Skeletal muscle tissue (tissue), 4 donors: ENCODE data around the gene DNAJC10. TPM values are rescaled to one million over a fixed set of nuclear protein-coding genes. Genes with fewer than 3 reads are reported as not detected.
"Not testable (repeated sequence)": the region's sequence is repeated elsewhere in the genome, so short reads cannot be mapped to it uniquely, and the experiment has no call there.

Experiments
- H3K27ac ChIP-seq: one replicate; pipeline ENCODE4 v1.7.0; 2013; ENCODE audit warnings: mild to moderate bottlenecking, low read depth, low read length, inconsistent platforms
- H3K27me3 ChIP-seq, 3 donors: one replicate each; pipeline ENCODE4 v1.7.0; 2013; ENCODE audit warnings: low read length in 3 of 3; ENCODE audit not compliant: control insufficient read depth in 3 of 3, insufficient read depth in 3 of 3
- H3K36me3 ChIP-seq, 3 donors: one replicate each; pipeline ENCODE4 v1.7.0; 2013; ENCODE audit warnings: low read length in 3 of 3; ENCODE audit not compliant: control insufficient read depth in 3 of 3, insufficient read depth in 3 of 3
- H3K4me1 ChIP-seq, 3 donors: one replicate each; pipeline ENCODE4 v1.7.0; 2013; ENCODE audit warnings: low read length in 3 of 3, mild to moderate bottlenecking in 3 of 3; ENCODE audit not compliant: control insufficient read depth in 3 of 3, insufficient read depth in 3 of 3
- H3K4me3 ChIP-seq, 3 donors: one replicate each; pipeline ENCODE4 v1.7.0; 2013; ENCODE audit warnings: low read length in 3 of 3
- H3K9ac ChIP-seq, 3 donors: one replicate each; pipeline ENCODE4 v1.7.0; 2013; ENCODE audit warnings: low read length in 3 of 3, mild to moderate bottlenecking in 3 of 3, moderate library complexity in 2 of 3, low read depth in 1 of 3
- H3K9me3 ChIP-seq, 3 donors: one replicate each; pipeline ENCODE4 v1.7.0; 2013; ENCODE audit warnings: low read length in 3 of 3; ENCODE audit not compliant: control insufficient read depth in 3 of 3
- total RNA-seq: library from RNA; depleted of rRNA; stranded (reverse); fragments of >200 nt; gene quantifications from one replicate; pipeline ENCODE4 v1.2.3, GENCODE V29; 2014
- donor health status: Osteomylitis.

DNAJC10 gene, protein sequence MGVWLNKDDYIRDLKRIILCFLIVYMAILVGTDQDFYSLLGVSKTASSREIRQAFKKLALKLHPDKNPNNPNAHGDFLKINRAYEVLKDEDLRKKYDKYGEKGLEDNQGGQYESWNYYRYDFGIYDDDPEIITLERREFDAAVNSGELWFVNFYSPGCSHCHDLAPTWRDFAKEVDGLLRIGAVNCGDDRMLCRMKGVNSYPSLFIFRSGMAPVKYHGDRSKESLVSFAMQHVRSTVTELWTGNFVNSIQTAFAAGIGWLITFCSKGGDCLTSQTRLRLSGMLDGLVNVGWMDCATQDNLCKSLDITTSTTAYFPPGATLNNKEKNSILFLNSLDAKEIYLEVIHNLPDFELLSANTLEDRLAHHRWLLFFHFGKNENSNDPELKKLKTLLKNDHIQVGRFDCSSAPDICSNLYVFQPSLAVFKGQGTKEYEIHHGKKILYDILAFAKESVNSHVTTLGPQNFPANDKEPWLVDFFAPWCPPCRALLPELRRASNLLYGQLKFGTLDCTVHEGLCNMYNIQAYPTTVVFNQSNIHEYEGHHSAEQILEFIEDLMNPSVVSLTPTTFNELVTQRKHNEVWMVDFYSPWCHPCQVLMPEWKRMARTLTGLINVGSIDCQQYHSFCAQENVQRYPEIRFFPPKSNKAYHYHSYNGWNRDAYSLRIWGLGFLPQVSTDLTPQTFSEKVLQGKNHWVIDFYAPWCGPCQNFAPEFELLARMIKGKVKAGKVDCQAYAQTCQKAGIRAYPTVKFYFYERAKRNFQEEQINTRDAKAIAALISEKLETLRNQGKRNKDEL
- 27.1 TPM for total RNA-seq

DNA sequence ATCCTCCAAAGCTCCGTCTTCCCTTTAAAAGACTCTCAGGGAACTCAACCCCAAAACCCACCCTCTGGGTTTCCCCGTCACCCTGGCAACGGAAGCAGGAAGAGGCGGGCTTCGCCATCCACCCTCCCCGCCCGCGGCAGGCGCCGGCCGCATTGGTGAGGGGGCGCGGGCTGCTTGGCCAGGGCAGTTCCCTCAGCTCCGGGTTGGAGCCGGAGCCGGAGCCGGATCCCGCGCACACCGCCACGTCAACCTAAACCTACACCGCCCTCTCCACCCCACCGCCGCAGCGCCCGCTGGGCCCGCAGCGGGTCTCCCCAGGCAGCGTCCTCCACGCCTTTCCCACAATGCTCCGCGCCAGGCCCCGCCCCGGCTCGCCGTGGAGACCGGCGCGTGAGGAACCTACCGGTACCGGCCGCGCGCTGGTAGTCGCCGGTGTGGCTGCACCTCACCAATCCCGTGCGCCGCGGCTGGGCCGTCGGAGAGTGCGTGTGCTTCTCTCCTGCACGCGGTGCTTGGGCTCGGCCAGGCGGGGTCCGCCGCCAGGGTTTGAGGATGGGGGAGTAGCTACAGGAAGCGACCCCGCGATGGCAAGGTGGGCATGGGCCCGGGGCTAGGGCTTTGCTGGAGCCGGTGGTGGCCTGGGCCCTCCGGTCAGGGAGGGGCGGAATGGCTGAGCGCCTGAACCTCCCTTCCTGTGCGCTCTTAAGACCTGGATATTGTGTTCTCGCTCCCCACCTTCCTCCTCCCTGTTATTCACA lies at the start of gene DNAJC10:
Gene DNAJC10 (plus strand): TSS at position 366 of the 758 bp plus-strand sequence. CDS start 1,830 bp downstream, outside the sequence.
- H3K9ac ChIP-seq, result peak within 1 kb of the TSS; percentile 65 to 88 (median 84)
- H3K4me1 ChIP-seq, result peaks cover 0 to 11% (median 8%) of the 10 kb centered on the region in 3 donors
- H3K27me3 ChIP-seq, result no peaks in the 10 kb centered on the region
- H3K36me3 ChIP-seq, result peaks cover 0 to 6% (median 2%) of the 10 kb centered on the region in 3 donors
- H3K4me3 ChIP-seq, result peak within 1 kb of the TSS; percentile 91 to 99 (median 92)
- H3K27ac ChIP-seq, result peak within 1 kb of the TSS; percentile 49
- no peaks in the 10 kb centered on the region for H3K9me3 ChIP-seq

DNA sequence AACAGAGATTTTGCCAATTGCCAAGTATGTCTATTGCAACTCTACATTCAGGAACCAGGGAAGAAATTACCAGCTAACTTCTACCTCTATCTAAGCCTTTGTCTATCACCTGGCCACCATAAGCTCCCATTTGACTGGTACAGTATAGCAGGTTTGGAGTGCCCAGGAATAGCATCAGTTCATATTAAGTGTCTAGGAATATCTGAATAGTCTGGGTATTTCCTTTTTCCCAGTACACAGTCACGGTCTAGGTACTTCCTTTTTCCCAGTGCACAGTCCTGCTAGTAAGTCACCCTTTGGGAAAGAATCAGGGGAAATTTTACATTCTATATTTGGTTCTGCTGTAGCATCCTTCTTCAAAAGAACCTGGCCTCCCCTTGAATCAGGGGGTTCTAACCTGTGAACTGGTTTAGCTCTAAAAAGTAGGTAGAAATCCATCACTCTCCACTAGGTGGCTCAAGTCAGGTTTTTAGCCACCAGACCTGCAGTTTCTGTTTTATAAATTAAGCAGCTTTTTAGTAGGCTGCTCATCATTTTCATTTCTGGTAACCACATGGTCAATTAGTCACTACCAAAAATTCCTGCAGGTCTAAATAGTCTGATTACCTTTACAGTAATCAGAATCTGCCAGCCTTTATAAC lies 49.3 kb upstream of the DNAJC10 start:
- Histone ChIP-seq H3K4me3 (no peak overlapping the region), H3K9me3 (no peaks in the 10 kb centered on the region), H3K36me3 (no peaks in the 10 kb centered on the region), H3K9ac (no peak overlapping the region), H3K27me3 (no peaks in the 10 kb centered on the region), H3K4me1 (no peaks in the 10 kb centered on the region), H3K27ac (no peak overlapping the region)

DNA sequence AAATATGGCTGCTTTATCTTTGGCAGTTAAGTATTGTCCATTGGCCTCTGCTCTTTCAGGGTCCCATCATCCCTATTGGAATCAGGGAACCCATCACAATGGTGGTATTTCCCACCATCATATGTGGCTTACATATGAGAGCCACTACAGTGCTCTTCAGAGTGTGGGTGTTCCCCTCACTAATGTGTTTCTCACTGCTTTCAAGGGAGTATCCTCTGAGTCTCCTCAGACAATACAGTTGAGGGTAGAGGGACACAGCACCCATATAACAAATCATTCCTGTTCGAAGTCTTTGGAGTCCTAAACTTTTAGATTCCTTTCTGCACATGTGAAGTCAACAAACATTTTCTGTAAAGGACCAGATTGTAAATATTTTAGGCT lies 48.8 kb upstream of the DNAJC10 start:
- Histone ChIP-seq H3K4me1 (no peaks in the 10 kb centered on the region), H3K36me3 (no peaks in the 10 kb centered on the region), H3K4me3 (no peak overlapping the region), H3K9ac (no peak overlapping the region), H3K27me3 (no peaks in the 10 kb centered on the region), H3K9me3 (no peaks in the 10 kb centered on the region), H3K27ac (no peak overlapping the region)

DNA sequence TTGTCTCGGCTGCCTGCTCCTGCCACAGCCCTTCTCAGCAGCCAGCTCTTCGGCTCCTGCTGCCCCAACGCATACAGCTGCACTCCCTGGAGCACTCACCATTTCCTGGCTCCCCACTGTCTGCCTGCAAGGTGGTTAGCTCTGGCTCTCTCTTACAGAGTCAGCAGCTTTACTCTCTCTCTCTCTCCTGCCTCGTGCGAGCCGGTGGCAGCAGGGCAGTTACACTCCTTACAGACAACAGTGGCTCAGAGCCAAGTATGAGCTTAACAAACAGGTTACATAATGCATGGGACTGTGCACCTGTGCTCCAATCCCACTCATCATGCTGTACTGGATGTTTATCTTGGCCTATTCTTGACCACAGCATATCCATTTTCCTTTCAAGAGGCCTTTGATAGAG lies 47.4 kb upstream of the DNAJC10 start:
- Histone ChIP-seq H3K27me3 (no peaks in the 10 kb centered on the region), H3K27ac (no peak overlapping the region), H3K9ac (no peak overlapping the region), H3K4me3 (no peak overlapping the region), H3K36me3 (no peaks in the 10 kb centered on the region), H3K4me1 (no peaks in the 10 kb centered on the region), H3K9me3 (no peaks in the 10 kb centered on the region)

DNA sequence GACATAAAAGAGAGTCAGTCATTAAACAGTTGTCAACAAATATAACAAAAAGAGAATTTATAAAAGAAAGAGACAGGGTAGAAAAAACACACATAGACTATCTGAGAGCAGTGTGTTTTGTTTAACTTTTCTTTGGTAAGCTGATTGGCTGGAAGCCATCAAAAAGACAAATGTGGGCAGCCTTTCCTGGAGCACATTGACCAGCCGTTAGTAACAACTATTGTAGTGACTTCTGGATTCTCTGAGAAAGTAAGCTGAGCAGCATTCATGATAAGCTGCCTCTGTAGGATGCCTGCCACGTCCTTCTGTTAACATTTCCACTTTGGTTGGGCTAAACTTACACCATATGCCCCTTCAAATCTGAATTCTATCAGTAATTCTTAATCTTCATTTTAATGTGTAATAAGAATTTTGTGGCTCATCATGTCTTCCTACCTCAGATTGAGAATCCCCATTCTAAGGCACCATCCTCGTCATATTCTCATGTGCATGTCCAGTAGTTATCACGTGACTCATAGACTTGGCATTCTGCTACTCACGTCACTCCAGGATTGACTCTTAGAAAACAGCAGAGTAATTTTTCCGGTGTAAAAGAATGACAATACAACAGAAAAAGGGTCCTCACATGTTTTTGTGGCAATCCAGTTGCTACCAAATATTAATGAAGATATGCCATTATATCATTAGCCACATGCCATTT lies 43.4 kb upstream of the DNAJC10 start:
- Histone ChIP-seq H3K36me3 (no peaks in the 10 kb centered on the region), H3K4me3 (no peak overlapping the region), H3K9me3 (no peaks in the 10 kb centered on the region), H3K27ac (no peak overlapping the region), H3K4me1 (no peaks in the 10 kb centered on the region), H3K27me3 (no peaks in the 10 kb centered on the region), H3K9ac (no peak overlapping the region)

DNA sequence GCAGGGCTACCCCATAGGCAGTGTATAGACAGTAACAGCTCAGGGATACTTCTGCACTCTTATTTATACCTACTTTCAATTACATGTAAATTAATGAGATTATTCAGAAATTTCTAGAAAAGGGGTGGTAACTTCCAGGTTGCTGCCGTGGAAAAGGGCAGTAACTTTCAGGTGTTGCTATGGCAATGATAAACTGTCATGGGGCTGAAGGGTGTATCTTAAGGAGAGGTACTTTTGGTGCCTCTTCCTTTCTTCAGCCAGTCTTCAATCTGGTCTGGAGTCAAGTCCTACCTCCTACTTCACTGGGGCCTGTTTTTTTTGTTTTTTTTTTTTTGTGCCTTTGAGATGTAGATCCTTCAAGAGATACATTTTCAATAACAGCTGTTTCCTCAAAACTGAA lies 35.2 kb upstream of the DNAJC10 start:
- no peaks in the 10 kb centered on the region for H3K4me1 ChIP-seq
- no peaks in the 10 kb centered on the region for H3K36me3 ChIP-seq
- no peak overlapping the region for H3K9ac ChIP-seq
- H3K27me3 ChIP-seq, result no peaks in the 10 kb centered on the region
- no peak overlapping the region for H3K27ac ChIP-seq
- no peaks in the 10 kb centered on the region for H3K9me3 ChIP-seq
- H3K4me3 ChIP-seq, result no peak overlapping the region

DNA sequence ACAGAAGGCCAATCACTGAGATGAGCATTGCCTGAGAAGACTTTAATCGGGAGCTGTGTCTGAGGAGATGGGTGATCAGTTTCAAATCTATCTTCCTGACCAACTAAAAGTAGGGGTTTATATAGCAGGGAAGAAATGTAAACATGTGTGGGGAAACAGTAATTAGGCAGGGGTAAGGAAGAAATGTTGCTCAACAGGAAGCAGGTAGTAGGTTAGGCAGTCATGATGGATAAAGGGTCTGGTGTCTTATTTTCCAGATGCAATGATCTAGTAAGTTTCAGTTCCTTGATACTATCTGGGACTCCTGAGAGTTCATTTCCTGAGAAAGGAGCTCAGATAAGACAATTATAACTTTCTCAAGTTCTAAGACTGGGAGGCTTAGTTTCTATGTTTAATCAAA lies 33.8 kb upstream of the DNAJC10 start:
- H3K36me3 ChIP-seq, result no peaks in the 10 kb centered on the region
- H3K4me3 ChIP-seq, result no peak overlapping the region
- H3K27me3 ChIP-seq, result no peaks in the 10 kb centered on the region
- no peaks in the 10 kb centered on the region for H3K4me1 ChIP-seq
- H3K9me3 ChIP-seq, result no peaks in the 10 kb centered on the region
- H3K9ac ChIP-seq, result no peak overlapping the region
- no peak overlapping the region for H3K27ac ChIP-seq

DNA sequence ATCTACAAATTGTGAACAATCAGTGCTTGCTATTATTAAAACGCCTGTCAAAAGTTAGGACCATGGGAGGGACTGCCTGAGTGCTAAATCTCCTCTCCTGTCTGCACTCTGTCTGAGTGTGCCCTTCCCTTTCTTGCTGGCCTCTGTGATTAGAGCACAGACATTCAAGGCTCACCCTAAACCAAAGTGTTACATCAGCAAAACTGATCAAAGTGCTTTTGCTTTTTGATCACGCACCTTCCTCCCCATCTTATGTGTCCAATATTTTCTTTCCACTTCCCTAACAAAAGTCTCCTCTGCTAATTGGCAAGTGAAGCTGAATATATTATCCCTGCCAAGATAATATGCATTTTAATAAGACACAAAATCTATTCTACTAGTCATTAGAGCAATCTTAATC lies 30.5 kb upstream of the DNAJC10 start:
- Histone ChIP-seq H3K9me3 (no peaks in the 10 kb centered on the region), H3K27ac (no peak overlapping the region), H3K9ac (no peak overlapping the region), H3K4me1 (no peaks in the 10 kb centered on the region), H3K27me3 (no peaks in the 10 kb centered on the region), H3K36me3 (no peaks in the 10 kb centered on the region), H3K4me3 (no peak overlapping the region)

DNA sequence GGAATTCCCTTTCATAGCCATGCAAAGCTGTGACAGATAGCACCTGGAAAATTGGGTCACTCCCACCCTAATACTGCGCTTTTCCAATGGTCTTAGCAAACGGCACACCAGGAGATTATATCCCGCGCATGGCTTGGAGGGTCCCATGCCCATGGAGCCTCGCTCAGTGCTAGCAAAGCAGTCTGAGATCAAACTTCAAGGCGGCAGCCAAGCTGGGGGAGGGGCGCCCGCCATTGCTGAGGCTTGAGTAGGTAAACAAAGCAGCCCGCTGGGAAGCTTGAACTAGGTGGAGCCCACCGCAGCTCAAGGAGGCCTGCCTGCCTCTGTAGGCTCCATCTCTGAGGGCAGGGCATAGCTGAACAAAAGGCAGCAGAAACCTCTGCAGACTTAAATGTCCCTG lies 29.3 kb upstream of the DNAJC10 start:
- H3K9ac ChIP-seq, H3K27me3 ChIP-seq, H3K36me3 ChIP-seq, H3K9me3 ChIP-seq, H3K27ac ChIP-seq, H3K4me3 ChIP-seq, H3K4me1 ChIP-seq: not testable (repeated sequence)
